H1 (cell line): ENCODE results near the gene CREBL2. TPM values are rescaled to one million over a fixed set of nuclear protein-coding genes. Genes with fewer than 3 reads are reported as not detected.

ENCODE experiments used
- CTCF ChIA-PET: fragments of 300-600 bp; sonication (Branson Sonifier 250); formaldehyde crosslinking; loops from one replicate; lab custom pipeline; 2021; ENCODE audit not compliant: partially characterized antibody; lab: Charles Lee
- POLR2A ChIA-PET: fragments of 300-600 bp; sonication (Branson Sonifier 250); formaldehyde crosslinking; loops from one replicate; lab custom pipeline; 2021; ENCODE audit warnings: inconsistent platforms; ENCODE audit not compliant: partially characterized antibody; lab: Charles Lee
- DNase-seq, 2 experiments: peaks; one replicate each; pipeline versions ENCODE4 v3.0.0 to v3.0.0-alpha.2; 2010 to 2022; ENCODE audit warnings: low spot score in 2 of 2, low read depth in 1 of 2, mixed read lengths in 1 of 2
- FAIRE-seq: peaks from 2 replicates; lab custom pipeline; 2011; peaks lifted over from hg19 to GRCh38; lab: Jason Lieb, UNC
- H2AFZ ChIP-seq: 2 replicates; pipeline ENCODE4 v1.8.1; 2012; ENCODE audit warnings: low read length, inconsistent platforms
- H2AK5ac ChIP-seq: 2 replicates; pipeline ENCODE4 v1.6.1; 2013; ENCODE audit warnings: low read depth, low read length
- H2BK120ac ChIP-seq: replicated peaks from 2 replicates; pipeline ENCODE3; 2013; ENCODE audit warnings: low read depth, low read length, inconsistent platforms
- H2BK12ac ChIP-seq: 2 replicates; pipeline ENCODE4 v1.6.1; 2013; ENCODE audit warnings: low read depth, low read length
- H2BK15ac ChIP-seq: 2 replicates; pipeline ENCODE4 v1.6.1; 2013; ENCODE audit warnings: low read length
- H2BK20ac ChIP-seq: 2 replicates; pipeline ENCODE4 v1.6.1; 2013; ENCODE audit warnings: low read length
- H2BK5ac ChIP-seq: 2 replicates; pipeline ENCODE4 v1.6.1; 2013; ENCODE audit warnings: low read depth, low read length
- H3K14ac ChIP-seq: 2 replicates; pipeline ENCODE4 v1.6.1; 2013; ENCODE audit warnings: inconsistent platforms; ENCODE audit not compliant: insufficient read length
- H3K18ac ChIP-seq: 2 replicates; pipeline ENCODE4 v1.6.1; 2013; ENCODE audit warnings: low read length; ENCODE audit errors: extremely low read depth
- H3K23ac ChIP-seq: 2 replicates; pipeline ENCODE4 v1.6.1; 2013; ENCODE audit warnings: inconsistent platforms; ENCODE audit not compliant: insufficient read length
- H3K23me2 ChIP-seq: 2 replicates; pipeline ENCODE4 v1.6.1; 2013; ENCODE audit warnings: low read depth, low read length
- H3K27ac ChIP-seq: 2 replicates; pipeline ENCODE4 v1.6.1; 2011; ENCODE audit warnings: low read depth, low read length, inconsistent platforms
- H3K27me3 ChIP-seq, 4 experiments: replicated peaks in 1 of 4; 1 replicate in 1 of 4; 2 replicates in 3 of 4; pipeline versions ENCODE4 v1.6.1 to v1.8.1; 2011 to 2013; ENCODE audit warnings: low read length in 3 of 4, mild to moderate bottlenecking in 3 of 4, inconsistent platforms in 2 of 4, mixed read lengths in 2 of 4, moderate library complexity in 1 of 4; ENCODE audit not compliant: control insufficient read depth in 3 of 4, insufficient read depth in 3 of 4; ENCODE audit errors: extremely low read depth in 1 of 4
- H3K36me3 ChIP-seq, 4 experiments: 2 replicates each; pipeline versions ENCODE4 v1.6.1 to v1.8.1; 2011 to 2013; ENCODE audit warnings: mild to moderate bottlenecking in 4 of 4, low read length in 3 of 4, moderate library complexity in 2 of 4, control low read depth in 1 of 4, inconsistent platforms in 1 of 4; ENCODE audit not compliant: insufficient read depth in 4 of 4, control insufficient read depth in 2 of 4
- H3K4ac ChIP-seq: replicated peaks from 2 replicates; pipeline ENCODE3; 2013; ENCODE audit warnings: low read length, low read depth, mixed read lengths, inconsistent platforms; ENCODE audit not compliant: insufficient read length
- H3K4me1 ChIP-seq, 4 experiments: replicated peaks in 1 of 4; 1 replicate in 1 of 4; 2 replicates in 3 of 4; pipeline versions ENCODE4 v1.6.1 to v1.8.1; 2011 to 2013; ENCODE audit warnings: low read length in 3 of 4, inconsistent platforms in 2 of 4, mixed read lengths in 1 of 4; ENCODE audit not compliant: insufficient read depth in 4 of 4, control insufficient read depth in 3 of 4
- H3K4me2 ChIP-seq, 2 experiments: 2 replicates each; pipeline versions ENCODE4 v1.6.1 to v1.8.1; 2011 to 2013; ENCODE audit warnings: low read depth in 2 of 2, low read length in 2 of 2, control low read depth in 1 of 2, inconsistent platforms in 1 of 2, mild to moderate bottlenecking in 1 of 2; ENCODE audit not compliant: insufficient read depth in 1 of 2
- H3K4me3 ChIP-seq, 4 experiments: fragments of 200-600, 300-600 bp in 1 of 4; sonication (generic), shearing (Covaris generic), sonication (Bioruptor Twin) in 1 of 4; 2 replicates each; pipeline versions ENCODE4 v1.5.1 to v1.8.1; 2011 to 2016; ENCODE audit warnings: low read length in 4 of 4, low read depth in 3 of 4, control low read depth in 2 of 4, inconsistent platforms in 2 of 4, mild to moderate bottlenecking in 2 of 4, mixed read lengths in 1 of 4, moderate library complexity in 1 of 4; ENCODE audit not compliant: insufficient read depth in 2 of 4; ENCODE audit errors: extremely low read depth in 1 of 4
- H3K56ac ChIP-seq: replicated peaks from 2 replicates; pipeline ENCODE3; 2013; ENCODE audit warnings: low read depth, mild to moderate bottlenecking, mixed read lengths, low read length, inconsistent platforms; ENCODE audit not compliant: insufficient read length
- H3K79me1 ChIP-seq: 2 replicates; pipeline ENCODE4 v1.6.1; 2013; ENCODE audit warnings: low read depth, low read length, control low read depth
- H3K79me2 ChIP-seq, 2 experiments: 2 replicates each; pipeline versions ENCODE4 v1.6.1 to v1.8.1; 2012 to 2013; ENCODE audit warnings: low read length in 2 of 2, mild to moderate bottlenecking in 2 of 2, inconsistent platforms in 1 of 2; ENCODE audit not compliant: insufficient read depth in 2 of 2, control insufficient read depth in 1 of 2
- H3K9ac ChIP-seq, 4 experiments: replicated peaks in 1 of 4; 1 replicate in 1 of 4; 2 replicates in 3 of 4; pipeline versions ENCODE4 v1.6.1 to v1.8.1; 2011 to 2013; ENCODE audit warnings: low read depth in 3 of 4, low read length in 3 of 4, control low read depth in 2 of 4, mild to moderate bottlenecking in 2 of 4, moderate library complexity in 2 of 4, inconsistent platforms in 1 of 4; ENCODE audit errors: extremely low read depth in 1 of 4
- H3K9me3 ChIP-seq, 2 experiments: 2 replicates each; pipeline versions ENCODE4 v1.6.1 to v1.8.1; 2012 to 2013; ENCODE audit warnings: mild to moderate bottlenecking in 2 of 2, moderate library complexity in 2 of 2, control low read depth in 1 of 2, inconsistent platforms in 1 of 2, low read depth in 1 of 2, low read length in 1 of 2, mixed read lengths in 1 of 2; ENCODE audit not compliant: insufficient read depth in 2 of 2
- H4K20me1 ChIP-seq, 2 experiments: replicated peaks in 1 of 2; 2 replicates each; pipeline versions ENCODE3 to v1.8.1; 2011 to 2013; ENCODE audit warnings: inconsistent platforms in 2 of 2, low read length in 2 of 2, mild to moderate bottlenecking in 1 of 2; ENCODE audit not compliant: insufficient read depth in 2 of 2, control insufficient read depth in 1 of 2
- H4K5ac ChIP-seq: 2 replicates; pipeline ENCODE4 v1.6.1; 2013; ENCODE audit warnings: low read length, low read depth, mixed read lengths, inconsistent platforms; ENCODE audit not compliant: insufficient read length
- H4K8ac ChIP-seq: 2 replicates; pipeline ENCODE4 v1.8.0; 2013; ENCODE audit warnings: mild to moderate bottlenecking, moderate library complexity, low read length, inconsistent platforms; ENCODE audit not compliant: insufficient read depth; ENCODE audit errors: extremely low read depth
- H4K91ac ChIP-seq: replicated peaks from 2 replicates; pipeline ENCODE3; 2013; ENCODE audit warnings: low read length, mixed read lengths, inconsistent platforms; ENCODE audit not compliant: insufficient read length
- SIX5 ChIP-seq: IDR thresholded peaks from 2 replicates; pipeline ENCODE4 v1.6.1; 2011; ENCODE audit warnings: mild to moderate bottlenecking, low read depth, low read length
- ZNF274 ChIP-seq: IDR thresholded peaks from 2 replicates; pipeline ENCODE4 v1.7.0; 2012; ENCODE audit warnings: low read length, borderline replicate concordance; ENCODE audit errors: extremely low read depth
- polyA plus RNA-seq, 7 experiments: library from polyadenylated mRNA; depleted of rRNA in 3 of 7; stranded (reverse) in 5 of 7; unstranded in 2 of 7; fragments of >200 nt in 5 of 7; fragments of 200-250 nt in 2 of 7; gene quantifications; 1 replicate in 5 of 7; 2 replicates in 1 of 7; 4 replicates in 1 of 7; pipeline versions ENCODE4 v1.2.1 to v1.2.3, GENCODE V29; 2011 to 2013; ENCODE audit warnings: missing spikeins in 2 of 7, mixed read lengths in 2 of 7
- total RNA-seq: library from RNA; stranded (reverse); fragmentation: NEBNext Ultra II Directional; extraction: Animal tissue kit (Norgen Biotek cat#: 25700); gene quantifications from 2 replicates; pipeline ENCODE4 v1.2.1, GENCODE V29; 2021

The CREBL2 gene
- total and polyA plus RNA-seq, 2 of the 8 experiments (the other 6 are each of a cell fraction or from before 2014, with no cell fraction given), result 9.8 to 18.3 TPM

DNA sequence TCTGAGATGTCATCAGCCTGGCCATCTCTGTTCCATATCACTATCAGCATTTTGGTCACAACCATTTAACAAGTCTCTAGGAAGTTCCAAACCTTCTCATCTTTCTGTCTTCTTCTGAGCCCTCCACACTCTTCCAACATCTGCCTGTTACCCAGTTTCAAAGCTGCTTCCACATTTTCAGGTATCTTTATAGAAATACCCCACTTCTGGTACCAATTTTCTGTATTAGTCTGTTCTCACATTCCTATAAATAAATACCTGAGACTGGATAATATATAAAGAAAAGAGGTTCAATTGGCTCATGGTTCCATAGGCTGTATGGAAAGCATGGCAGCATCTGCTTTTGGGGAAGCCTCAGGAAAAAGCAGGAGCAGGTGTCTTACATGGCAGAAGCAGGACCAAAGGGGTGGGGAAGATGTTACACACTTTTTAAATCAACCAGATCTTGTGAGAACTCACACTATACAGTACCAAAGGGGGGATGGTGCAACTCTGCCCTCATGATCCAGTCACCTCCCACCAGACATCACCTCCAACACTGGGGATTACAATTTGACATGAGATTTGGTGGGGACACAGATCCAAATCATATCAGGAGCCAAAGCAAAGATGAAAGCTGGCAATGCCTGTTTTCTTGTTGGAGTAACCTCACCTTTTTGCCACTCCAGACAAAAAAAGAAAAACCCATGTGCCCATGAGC is 37.4 kb downstream of the CREBL2 start:
- H2BK20ac ChIP-seq, result no peak overlapping the region
- ChIA-PET POLR2A (no interaction called here), CTCF (interaction anchor here (1.0 to 1.3 kb wide), 3 partner anchors 15 to 54 kb away, joined by 3 to 4 read pairs (median 3); no protein-coding TSS in a partner anchor)
- H3K4me2 ChIP-seq, result no peak overlapping the region
- H3K4me3 ChIP-seq, result no peak overlapping the region
- no peak overlapping the region for H3K14ac ChIP-seq
- no peak overlapping the region for H3K27ac ChIP-seq
- peaks cover 0 to 8% (median 3%) of the 10 kb centered on the region in 4 experiments; a peak in 4 of 8 replicates for H3K36me3 ChIP-seq
- no peaks in the 10 kb centered on the region for H3K79me1 ChIP-seq
- no peaks in the 10 kb centered on the region for H4K20me1 ChIP-seq
- no peak overlapping the region for H3K56ac ChIP-seq
- H3K9me3 ChIP-seq, result peaks cover 24 to 34% of the 10 kb centered on the region in 2 experiments
- no peak overlapping the region for H4K91ac ChIP-seq
- no peak overlapping the region for H3K9ac ChIP-seq
- no peak overlapping the region for H3K23ac ChIP-seq
- peaks cover 0 to 11% (median 1%) of the 10 kb centered on the region in 4 experiments; a peak in 2 of 7 replicates for H3K4me1 ChIP-seq
- H2BK12ac ChIP-seq, result no peak overlapping the region
- no peak overlapping the region for H2BK15ac ChIP-seq
- no peak overlapping the region for H2AK5ac ChIP-seq
- no peaks in the 10 kb centered on the region for H3K23me2 ChIP-seq
- no peak overlapping the region for H4K8ac ChIP-seq
- no peak overlapping the region for H2BK120ac ChIP-seq
- no peak overlapping the region for H3K4ac ChIP-seq
- H2BK5ac ChIP-seq, result no peak overlapping the region
- H3K79me2 ChIP-seq, result no peaks in the 10 kb centered on the region
- FAIRE-seq, result no peak
- H4K5ac ChIP-seq, result no peak overlapping the region
- no peak overlapping the region for H2AFZ ChIP-seq
- no peaks in the 10 kb centered on the region for H3K27me3 ChIP-seq
- no peak overlapping the region for H3K18ac ChIP-seq
- DNase-seq, result no peak
- TF ChIP-seq ZNF274, result peak; percentile 70; the same call in 1 of the 2 replicates
- TF ChIP-seq SIX5, result no peak
- TF ChIP-seq, all 59 proteins: peak for 1
